BE2C (cell line): ENCODE data around the gene GIGYF1. TPM values are rescaled to one million over a fixed set of nuclear protein-coding genes. Genes with fewer than 3 reads are reported as not detected.

Experiments
- DNase-seq: peaks from one replicate; pipeline ENCODE4 v3.0.0-alpha.2; 2020
- H3K27me3 ChIP-seq: fragments of 250-450 bp; sonication (Bioruptor Pico); 2 replicates; pipeline ENCODE4 v1.5.1; 2020; ENCODE audit warnings: mild to moderate bottlenecking
- H3K36me3 ChIP-seq: fragments of 250-450 bp; sonication (Bioruptor Pico); 2 replicates; pipeline ENCODE4 v1.5.1; 2020; ENCODE audit warnings: mild to moderate bottlenecking
- H3K4me1 ChIP-seq: fragments of 250-450 bp; sonication (Bioruptor Pico); 2 replicates; pipeline ENCODE4 v1.5.1; 2020
- H3K4me3 ChIP-seq: 2 replicates; pipeline ENCODE4 v1.5.1; 2011; ENCODE audit warnings: low read depth, low read length
- H3K9me3 ChIP-seq: fragments of 250-450 bp; sonication (Bioruptor Pico); 2 replicates; pipeline ENCODE4 v1.5.1; 2020
- polyA plus RNA-seq: library from polyadenylated mRNA; unstranded; fragments of >200 nt; gene quantifications from one replicate; pipeline ENCODE4 v1.2.1, GENCODE V29; 2012; ENCODE audit warnings: low read depth, missing spikeins; ENCODE audit not compliant: insufficient read length, insufficient read depth
- TF ChIP-seq, protein P1 (sequence below): IDR thresholded peaks from 2 replicates; pipeline ENCODE4 v1.5.1; 2012; ENCODE audit warnings: mild to moderate bottlenecking, low read depth, low read length

The GIGYF1 gene, protein sequence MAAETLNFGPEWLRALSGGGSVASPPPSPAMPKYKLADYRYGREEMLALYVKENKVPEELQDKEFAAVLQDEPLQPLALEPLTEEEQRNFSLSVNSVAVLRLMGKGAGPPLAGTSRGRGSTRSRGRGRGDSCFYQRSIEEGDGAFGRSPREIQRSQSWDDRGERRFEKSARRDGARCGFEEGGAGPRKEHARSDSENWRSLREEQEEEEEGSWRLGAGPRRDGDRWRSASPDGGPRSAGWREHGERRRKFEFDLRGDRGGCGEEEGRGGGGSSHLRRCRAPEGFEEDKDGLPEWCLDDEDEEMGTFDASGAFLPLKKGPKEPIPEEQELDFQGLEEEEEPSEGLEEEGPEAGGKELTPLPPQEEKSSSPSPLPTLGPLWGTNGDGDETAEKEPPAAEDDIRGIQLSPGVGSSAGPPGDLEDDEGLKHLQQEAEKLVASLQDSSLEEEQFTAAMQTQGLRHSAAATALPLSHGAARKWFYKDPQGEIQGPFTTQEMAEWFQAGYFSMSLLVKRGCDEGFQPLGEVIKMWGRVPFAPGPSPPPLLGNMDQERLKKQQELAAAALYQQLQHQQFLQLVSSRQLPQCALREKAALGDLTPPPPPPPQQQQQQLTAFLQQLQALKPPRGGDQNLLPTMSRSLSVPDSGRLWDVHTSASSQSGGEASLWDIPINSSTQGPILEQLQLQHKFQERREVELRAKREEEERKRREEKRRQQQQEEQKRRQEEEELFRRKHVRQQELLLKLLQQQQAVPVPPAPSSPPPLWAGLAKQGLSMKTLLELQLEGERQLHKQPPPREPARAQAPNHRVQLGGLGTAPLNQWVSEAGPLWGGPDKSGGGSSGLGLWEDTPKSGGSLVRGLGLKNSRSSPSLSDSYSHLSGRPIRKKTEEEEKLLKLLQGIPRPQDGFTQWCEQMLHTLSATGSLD (N-terminal part only)
- polyA plus RNA-seq: 42.9 TPM

DNA sequence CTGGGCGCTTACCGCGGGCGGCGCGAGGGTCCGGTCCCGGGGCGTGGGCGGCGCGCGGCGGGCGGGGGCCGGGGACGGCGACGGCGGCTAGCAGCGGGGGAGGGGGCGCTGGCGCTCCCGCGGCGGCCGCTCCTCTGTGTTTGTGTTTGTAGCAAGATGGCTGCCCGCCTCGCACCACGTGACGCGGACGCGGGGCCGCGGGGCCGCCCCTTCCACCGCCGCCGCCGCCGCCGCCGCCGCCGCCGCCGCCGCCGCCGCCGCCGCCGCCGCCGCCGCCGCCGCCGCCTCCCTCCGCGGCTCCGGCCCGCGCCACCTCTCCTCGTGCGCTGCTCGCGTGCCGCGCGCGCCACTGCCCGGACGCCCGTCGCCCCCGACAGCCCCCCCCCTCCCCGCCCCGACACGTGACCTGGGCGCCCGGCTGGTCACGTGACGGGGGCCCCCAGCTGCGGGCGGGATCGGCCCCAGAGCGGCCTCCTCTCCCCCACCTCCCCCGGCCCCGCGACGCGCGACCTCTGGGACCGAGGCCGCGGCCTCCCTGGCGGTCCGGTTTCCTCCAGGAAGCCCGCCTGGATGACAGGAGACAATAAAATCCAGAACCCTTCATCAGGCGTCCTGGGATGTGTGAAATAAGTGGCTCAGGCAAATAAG lies at the start of gene GIGYF1:
Gene GIGYF1 (minus strand): TSS at position 153 of the 648 bp plus-strand sequence. CDS start 6,012 bp downstream, outside the sequence.
- Histone ChIP-seq H3K36me3 (peaks cover 14% of the 10 kb centered on the region), H3K9me3 (peaks cover 6% of the 10 kb centered on the region; the same call in 1 of the 2 replicates), H3K27me3 (peaks cover 15% of the 10 kb centered on the region), H3K4me1 (peaks cover 13% of the 10 kb centered on the region; the same call in 1 of the 2 replicates), H3K4me3 (peak within 1 kb of the TSS; percentile 93)
- peak; percentile 84 for DNase-seq
- TF ChIP-seq, protein P1, sequence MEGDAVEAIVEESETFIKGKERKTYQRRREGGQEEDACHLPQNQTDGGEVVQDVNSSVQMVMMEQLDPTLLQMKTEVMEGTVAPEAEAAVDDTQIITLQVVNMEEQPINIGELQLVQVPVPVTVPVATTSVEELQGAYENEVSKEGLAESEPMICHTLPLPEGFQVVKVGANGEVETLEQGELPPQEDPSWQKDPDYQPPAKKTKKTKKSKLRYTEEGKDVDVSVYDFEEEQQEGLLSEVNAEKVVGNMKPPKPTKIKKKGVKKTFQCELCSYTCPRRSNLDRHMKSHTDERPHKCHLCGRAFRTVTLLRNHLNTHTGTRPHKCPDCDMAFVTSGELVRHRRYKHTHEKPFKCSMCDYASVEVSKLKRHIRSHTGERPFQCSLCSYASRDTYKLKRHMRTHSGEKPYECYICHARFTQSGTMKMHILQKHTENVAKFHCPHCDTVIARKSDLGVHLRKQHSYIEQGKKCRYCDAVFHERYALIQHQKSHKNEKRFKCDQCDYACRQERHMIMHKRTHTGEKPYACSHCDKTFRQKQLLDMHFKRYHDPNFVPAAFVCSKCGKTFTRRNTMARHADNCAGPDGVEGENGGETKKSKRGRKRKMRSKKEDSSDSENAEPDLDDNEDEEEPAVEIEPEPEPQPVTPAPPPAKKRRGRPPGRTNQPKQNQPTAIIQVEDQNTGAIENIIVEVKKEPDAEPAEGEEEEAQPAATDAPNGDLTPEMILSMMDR: no peak

DNA sequence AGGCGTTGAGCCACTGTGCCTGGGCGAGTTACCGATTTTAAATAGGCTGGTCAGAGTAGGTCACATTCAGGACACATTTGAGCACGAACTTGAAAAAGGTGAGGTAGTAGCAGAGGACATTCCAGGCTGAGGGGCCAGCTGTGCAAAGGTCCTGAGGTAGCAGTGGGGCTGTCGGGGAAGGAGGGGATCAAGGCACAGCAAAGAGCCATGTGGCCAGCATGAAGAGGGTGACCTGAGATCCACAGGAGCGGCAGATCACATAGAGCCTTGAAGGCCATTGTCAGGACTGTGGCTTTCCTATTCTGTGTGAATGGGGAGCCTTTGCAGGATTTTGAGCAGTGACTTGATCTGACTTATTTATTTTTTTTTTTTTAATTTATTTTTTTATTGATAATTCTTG lies 45.9 kb upstream of the GIGYF1 start:
- no peaks in the 10 kb centered on the region for H3K4me1 ChIP-seq
- no peak overlapping the region for H3K4me3 ChIP-seq
- no peak for DNase-seq
- peaks cover 1% of the 10 kb centered on the region for H3K27me3 ChIP-seq
- TF ChIP-seq, protein P1: no peak
- H3K9me3 ChIP-seq: no peaks in the 10 kb centered on the region
- no peaks in the 10 kb centered on the region for H3K36me3 ChIP-seq

DNA sequence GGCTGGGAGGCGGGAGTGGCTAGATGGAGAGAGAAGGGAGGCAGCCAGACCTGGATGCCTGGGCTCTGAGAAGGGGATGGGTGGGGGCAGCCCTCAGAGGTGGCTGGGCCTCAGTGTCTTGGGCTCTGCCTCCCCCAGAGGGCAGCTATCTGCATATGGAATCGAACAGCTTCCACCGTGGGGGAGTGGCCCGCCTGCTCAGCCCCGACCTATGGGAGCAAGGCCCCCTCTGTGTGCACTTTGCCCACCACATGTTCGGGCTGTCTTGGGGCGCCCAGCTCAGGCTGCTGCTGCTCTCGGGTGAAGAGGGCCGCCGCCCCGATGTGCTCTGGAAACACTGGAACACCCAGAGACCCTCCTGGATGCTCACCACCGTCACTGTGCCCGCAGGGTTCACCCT lies 42.6 kb upstream of the GIGYF1 start:
- Histone ChIP-seq H3K4me3 (no peak overlapping the region), H3K36me3 (no peaks in the 10 kb centered on the region), H3K4me1 (no peaks in the 10 kb centered on the region), H3K9me3 (no peaks in the 10 kb centered on the region), H3K27me3 (no peaks in the 10 kb centered on the region)
- TF ChIP-seq, protein P1: no peak
- DNase-seq: no peak

DNA sequence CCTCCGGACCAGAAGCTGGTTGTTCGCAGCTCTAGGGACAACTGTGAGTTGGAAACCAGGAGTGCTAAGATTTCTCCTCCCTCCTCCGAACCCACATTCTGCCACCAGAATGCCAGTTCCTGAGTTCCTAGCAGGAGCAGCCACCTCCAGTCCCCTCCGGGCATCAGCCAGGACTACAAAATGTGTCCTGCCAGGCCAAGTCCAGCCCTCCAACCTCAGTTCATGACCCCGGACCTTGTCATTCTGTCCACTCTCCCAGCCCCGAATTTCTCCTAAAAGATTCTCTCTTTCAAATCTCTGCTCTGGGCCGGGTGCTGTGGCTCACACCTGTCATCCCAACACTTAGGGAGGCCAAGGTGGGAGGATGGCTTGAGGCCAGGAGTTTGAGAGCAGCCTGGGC lies 41.7 kb upstream of the GIGYF1 start:
- Histone ChIP-seq H3K4me1 (no peaks in the 10 kb centered on the region), H3K36me3 (no peaks in the 10 kb centered on the region), H3K27me3 (no peaks in the 10 kb centered on the region), H3K4me3 (no peak overlapping the region), H3K9me3 (no peaks in the 10 kb centered on the region)
- DNase-seq: no peak
- TF ChIP-seq, protein P1: no peak

DNA sequence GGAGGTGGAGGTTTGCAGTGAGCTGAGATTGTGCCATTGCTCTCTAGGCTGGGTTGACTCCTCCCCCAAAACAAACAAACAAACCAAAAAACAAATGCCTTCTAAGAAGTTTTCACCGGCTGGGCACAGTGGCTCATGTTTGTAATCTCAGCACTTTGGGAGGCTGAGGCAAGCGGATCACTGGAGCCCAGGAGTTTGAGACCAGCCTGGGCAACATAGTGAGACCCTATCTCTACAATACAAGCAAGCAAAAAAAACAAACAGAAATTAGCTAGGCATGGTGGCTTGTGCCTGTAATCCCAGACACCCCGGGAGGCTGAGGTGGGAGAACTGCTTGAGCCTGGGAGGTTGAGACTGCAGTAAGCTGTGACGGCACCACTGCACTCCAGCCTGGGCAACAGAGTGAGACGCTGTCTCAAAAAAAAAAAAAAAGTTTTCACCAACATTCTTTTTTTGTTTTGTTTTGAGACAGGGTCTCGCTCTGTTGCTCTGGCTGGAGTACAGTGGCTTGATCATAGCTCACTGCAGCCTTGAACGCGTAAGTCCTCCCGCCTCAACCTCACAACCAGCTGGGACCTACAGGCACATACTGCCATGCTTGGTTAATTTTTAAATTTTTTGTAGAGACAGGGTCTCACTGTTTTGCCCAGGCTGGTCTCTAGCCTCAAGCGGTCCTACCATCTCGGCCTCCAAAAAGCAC lies 38.0 kb upstream of the GIGYF1 start:
- Histone ChIP-seq H3K4me1 (no peaks in the 10 kb centered on the region), H3K4me3 (no peak overlapping the region), H3K27me3 (peaks cover 4% of the 10 kb centered on the region; the same call in 1 of the 2 replicates), H3K36me3 (no peaks in the 10 kb centered on the region), H3K9me3 (no peaks in the 10 kb centered on the region)
- TF ChIP-seq, protein P1: no peak
- DNase-seq: no peak
